Pericardium fibroblast (primary cell): Measurements from ENCODE around the gene MPST. TPM values are rescaled to one million over a fixed set of nuclear protein-coding genes. Genes with fewer than 3 reads are reported as not detected.

Experiments
- total RNA-seq: library from RNA; depleted of rRNA; stranded (reverse); fragments of >200 nt; gene quantifications from 2 replicates; pipeline ENCODE4 v1.2.3, GENCODE V29; 2015

Gene MPST
- 227 TPM in 2 replicates for total RNA-seq

GRCh38 chr22:37019309-37020191, at the start of gene MPST, which contains the start of gene TST:
Gene MPST, plus strand, starts transcription at chr22:37019742. Its CDS starts 95 bp downstream, at chr22:37019837.
Gene TST, minus strand, starts transcription at chr22:37019447. Its CDS starts 715 bp downstream, at chr22:37018732.

GRCh38 chr22:37051391-37052385, 32.1 kb downstream of the MPST start, which contains the start of gene KCTD17:
Gene KCTD17, plus strand, starts transcription at chr22:37051742. Its CDS starts 19 bp downstream, at chr22:37051761.

Other genes with a start within 250 kb of the MPST start
- gene IFT27, start 243.6 kb upstream of the MPST start, total RNA-seq: 15.4 and 24.2 TPM in 2 replicates
- gene PVALB, start 202.7 kb upstream of the MPST start, total RNA-seq: not detected in 2 replicates
- gene NCF4, start 158.7 kb upstream of the MPST start, total RNA-seq: not detected in 2 replicates
- 0.17 and 0.82 TPM in 2 replicates for gene CSF2RB, start 106.1 kb upstream of the MPST start, total RNA-seq
- 59.9 and 89.4 TPM in 2 replicates for gene TST, start 295 bp upstream of the MPST start, total RNA-seq
- 18.6 and 33.7 TPM in 2 replicates for gene KCTD17, start 32.0 kb downstream of the MPST start, total RNA-seq
- 0.12 TPM in 1 of 2 replicates, not detected in the other for gene TMPRSS6, start 90.0 kb downstream of the MPST start, total RNA-seq
- gene IL2RB, start 130.2 kb downstream of the MPST start, total RNA-seq: 0.12 and 0.60 TPM in 2 replicates
- 24.9 and 26.5 TPM in 2 replicates for gene C1QTNF6, start 168.5 kb downstream of the MPST start, total RNA-seq
- gene SSTR3, start 192.7 kb downstream of the MPST start, total RNA-seq: under 0.01 TPM in 1 of 2 replicates, not detected in the other
- gene RAC2, start 224.5 kb downstream of the MPST start, total RNA-seq: 26.0 and 30.2 TPM in 2 replicates